ENCODE results near the gene FPGS. TPM values are rescaled to one million over a fixed set of nuclear protein-coding genes. Genes with fewer than 3 reads are reported as not detected.

Gene FPGS
- polyA plus RNA-seq, 3 donors: 21.3 to 28.5 (median 25.2) TPM

- H3K4me3 Mint-ChIP-seq: no peak overlapping the region
- intact Hi-C loops (cut with micrococcal nuclease): no loop called here
- H3K9me3 Mint-ChIP-seq: no peaks in the 10 kb centered on the region
- Histone ChIP-seq H2AFZ (ENCODE audit: insufficient read depth, low read depth, low read length, poor library complexity, severe bottlenecking) (no peak overlapping the region), H3K27me3 (ENCODE audit: control insufficient read depth in 2 of 2, insufficient read depth in 2 of 2, low read length in 2 of 2) (no peaks in the 10 kb centered on the region), H3K4me3 (replicated peaks in 1 of 3; ENCODE audit: low read depth in 2 of 3, low read length in 3 of 3) (no peak overlapping the region), H3K79me2 (ENCODE audit: insufficient read depth, low read length) (peaks cover 61% of the 10 kb centered on the region), H4K20me1 (ENCODE audit: insufficient read depth, low read length) (peaks cover 96% of the 10 kb centered on the region), H3K4me2 (replicated peaks; ENCODE audit: extremely low read depth, low read length, poor library complexity, severe bottlenecking) (no peak overlapping the region), H3K27ac (ENCODE audit: low read depth in 1 of 2, low read length in 2 of 2) (no peak overlapping the region), H3K36me3 (replicated peaks in 1 of 2; ENCODE audit: control insufficient read depth in 1 of 2, insufficient read depth in 2 of 2, low read length in 2 of 2) (peaks cover 65 to 92% of the 10 kb centered on the region in 2 donors), H3K4me1 (ENCODE audit: control insufficient read depth in 1 of 2, insufficient read depth in 2 of 2, low read length in 2 of 2) (no peaks in the 10 kb centered on the region), H3K9me3 (replicated peaks in 1 of 2; ENCODE audit: control insufficient read depth in 1 of 2, insufficient read depth in 1 of 2, low read length in 2 of 2) (no peaks in the 10 kb centered on the region), H3K9ac (ENCODE audit: insufficient read depth, low read length, poor library complexity, severe bottlenecking) (no peak overlapping the region)
- H3K36me3 Mint-ChIP-seq: peaks cover 47 to 84% of the 10 kb centered on the region in 2 donors
- TF ChIP-seq, protein P1, sequence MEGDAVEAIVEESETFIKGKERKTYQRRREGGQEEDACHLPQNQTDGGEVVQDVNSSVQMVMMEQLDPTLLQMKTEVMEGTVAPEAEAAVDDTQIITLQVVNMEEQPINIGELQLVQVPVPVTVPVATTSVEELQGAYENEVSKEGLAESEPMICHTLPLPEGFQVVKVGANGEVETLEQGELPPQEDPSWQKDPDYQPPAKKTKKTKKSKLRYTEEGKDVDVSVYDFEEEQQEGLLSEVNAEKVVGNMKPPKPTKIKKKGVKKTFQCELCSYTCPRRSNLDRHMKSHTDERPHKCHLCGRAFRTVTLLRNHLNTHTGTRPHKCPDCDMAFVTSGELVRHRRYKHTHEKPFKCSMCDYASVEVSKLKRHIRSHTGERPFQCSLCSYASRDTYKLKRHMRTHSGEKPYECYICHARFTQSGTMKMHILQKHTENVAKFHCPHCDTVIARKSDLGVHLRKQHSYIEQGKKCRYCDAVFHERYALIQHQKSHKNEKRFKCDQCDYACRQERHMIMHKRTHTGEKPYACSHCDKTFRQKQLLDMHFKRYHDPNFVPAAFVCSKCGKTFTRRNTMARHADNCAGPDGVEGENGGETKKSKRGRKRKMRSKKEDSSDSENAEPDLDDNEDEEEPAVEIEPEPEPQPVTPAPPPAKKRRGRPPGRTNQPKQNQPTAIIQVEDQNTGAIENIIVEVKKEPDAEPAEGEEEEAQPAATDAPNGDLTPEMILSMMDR (IDR thresholded peaks at IDR 0.05): no peak
- no peaks in the 10 kb centered on the region for H3K4me1 Mint-ChIP-seq
- H3K27ac Mint-ChIP-seq: no peak overlapping the region
- WGBS (ENCODE audit: insufficient coverage): 97% methylated on average over 61 of the region's 86 CpGs
- DNase-seq: no peak
- peaks cover 0 to 1% (median 1%) of the 10 kb centered on the region in 3 donors for H3K27me3 Mint-ChIP-seq (ENCODE audit: low read depth in 3 of 3)
These were observed 48.3 kb upstream of the FPGS start for GRCh38 chr9:127754099-127755060.

GRCh38 chr9:127755061-127756060 is 47.3 kb upstream of the FPGS start:
- Mint-ChIP-seq H3K36me3 (peaks cover 43 to 85% of the 10 kb centered on the region in 2 donors), H3K4me3 (no peak overlapping the region), H3K4me1 (no peaks in the 10 kb centered on the region), H3K9me3 (no peaks in the 10 kb centered on the region), H3K27ac (no peak overlapping the region), H3K27me3 (ENCODE audit: low read depth in 3 of 3) (peaks cover 0 to 1% (median 1%) of the 10 kb centered on the region in 3 donors)
- H3K79me2 ChIP-seq (ENCODE audit: insufficient read depth, low read length): peaks cover 63% of the 10 kb centered on the region
- H2AFZ ChIP-seq (ENCODE audit: insufficient read depth, low read depth, low read length, poor library complexity, severe bottlenecking): no peak overlapping the region
- no peaks in the 10 kb centered on the region for H3K4me1 ChIP-seq (ENCODE audit: control insufficient read depth in 1 of 2, insufficient read depth in 2 of 2, low read length in 2 of 2)
- peaks cover 60 to 92% of the 10 kb centered on the region in 2 donors for H3K36me3 ChIP-seq (replicated peaks in 1 of 2; ENCODE audit: control insufficient read depth in 1 of 2, insufficient read depth in 2 of 2, low read length in 2 of 2)
- peaks cover 96% of the 10 kb centered on the region for H4K20me1 ChIP-seq (ENCODE audit: insufficient read depth, low read length)
- no peak overlapping the region for H3K4me2 ChIP-seq (replicated peaks; ENCODE audit: extremely low read depth, low read length, poor library complexity, severe bottlenecking)
- H3K27me3 ChIP-seq (ENCODE audit: control insufficient read depth in 2 of 2, insufficient read depth in 2 of 2, low read length in 2 of 2): no peaks in the 10 kb centered on the region
- H3K9ac ChIP-seq (ENCODE audit: insufficient read depth, low read length, poor library complexity, severe bottlenecking): no peak overlapping the region
- no peak overlapping the region for H3K27ac ChIP-seq (ENCODE audit: low read depth in 1 of 2, low read length in 2 of 2)
- H3K9me3 ChIP-seq (replicated peaks in 1 of 2; ENCODE audit: control insufficient read depth in 1 of 2, insufficient read depth in 1 of 2, low read length in 2 of 2): no peaks in the 10 kb centered on the region
- intact Hi-C loops (cut with micrococcal nuclease): no loop called here
- DNase-seq: no peak
- TF ChIP-seq, protein P1 (IDR thresholded peaks at IDR 0.05): no peak
- no peak overlapping the region for H3K4me3 ChIP-seq (replicated peaks in 1 of 3; ENCODE audit: low read depth in 2 of 3, low read length in 3 of 3)
- WGBS (ENCODE audit: insufficient coverage): 97% methylated on average over 51 of the region's 61 CpGs

Data from CD14-positive monocyte (primary cell).